CD4-positive, alpha-beta T cell treated with Interleukin-15 for 1 hour (primary cell): ENCODE results near the gene COPG1.
A peak's percentile ranks its signal among the peaks of the same experiment; 100 is the strongest.

Source experiments
- DNase-seq: peaks from one replicate; pipeline ENCODE4 v3.0.0-alpha.2; 2020

Gene COPG1

DNA sequence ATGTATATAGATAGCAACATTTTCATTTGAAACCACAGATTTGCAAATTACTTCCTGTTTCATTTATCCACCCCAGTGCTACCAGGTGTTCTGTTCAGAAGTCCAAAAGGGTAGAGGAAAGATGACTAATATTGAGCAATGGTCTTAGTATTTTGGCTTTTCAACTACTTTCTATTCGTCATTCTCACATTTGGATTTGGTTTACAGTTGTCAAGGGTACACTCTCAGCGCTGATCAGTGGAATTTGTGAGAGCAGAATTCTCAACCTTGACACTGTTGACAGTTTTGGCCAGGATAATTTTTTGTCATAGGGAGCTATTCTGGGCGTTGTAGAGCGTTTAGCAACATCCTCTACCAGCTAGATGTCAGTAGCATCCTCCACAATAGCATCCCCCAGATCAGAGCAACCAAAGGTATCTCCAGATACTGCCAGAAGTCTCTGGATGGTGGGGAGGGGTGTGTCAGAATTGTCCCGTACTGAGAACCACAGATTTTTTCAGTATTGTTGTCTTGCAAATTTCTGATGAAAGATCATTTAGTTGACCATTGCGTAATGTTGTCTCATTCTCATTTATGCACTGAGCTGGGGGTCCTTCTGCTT lies 33.4 kb downstream of the COPG1 start:
- DNase-seq: no peak

DNA sequence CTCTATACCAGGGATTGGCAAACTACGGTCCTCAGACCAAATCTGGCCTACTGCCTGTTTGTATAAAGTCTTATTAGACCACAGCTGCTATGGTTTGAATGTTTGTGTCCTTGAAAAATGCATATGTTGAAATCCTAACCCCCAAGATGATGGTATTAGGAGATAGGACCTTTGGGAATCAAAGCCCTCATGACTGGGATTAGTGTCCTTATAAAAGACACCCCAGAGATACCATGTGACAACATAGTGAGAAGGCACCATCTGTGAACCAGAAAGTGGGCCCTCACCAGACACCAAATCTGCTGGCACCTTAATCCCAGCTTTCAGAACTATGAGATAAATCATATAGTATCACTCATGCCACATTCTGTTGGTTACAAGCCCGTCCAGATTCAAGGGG lies 36.7 kb downstream of the COPG1 start:
- no peak for DNase-seq

DNA sequence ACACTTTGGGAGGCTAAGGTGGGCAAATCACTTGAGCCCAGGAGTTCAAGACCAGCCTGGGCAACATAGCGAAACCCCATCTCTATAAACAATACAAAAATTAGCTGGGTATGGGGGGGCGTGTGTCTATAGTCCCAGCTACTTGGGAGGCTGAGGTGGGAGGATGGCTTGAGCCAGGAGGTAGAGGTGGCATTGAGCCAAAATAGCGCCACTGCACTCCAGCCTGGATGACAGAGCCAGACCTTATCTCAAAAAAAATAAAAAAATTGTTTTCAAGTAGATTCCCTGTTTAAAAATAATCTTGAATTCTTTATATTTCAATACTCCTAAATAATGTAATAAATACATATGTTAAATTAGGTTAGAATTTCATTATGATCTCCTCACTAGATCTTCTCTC lies 39.0 kb downstream of the COPG1 start:
- DNase-seq: no peak

DNA sequence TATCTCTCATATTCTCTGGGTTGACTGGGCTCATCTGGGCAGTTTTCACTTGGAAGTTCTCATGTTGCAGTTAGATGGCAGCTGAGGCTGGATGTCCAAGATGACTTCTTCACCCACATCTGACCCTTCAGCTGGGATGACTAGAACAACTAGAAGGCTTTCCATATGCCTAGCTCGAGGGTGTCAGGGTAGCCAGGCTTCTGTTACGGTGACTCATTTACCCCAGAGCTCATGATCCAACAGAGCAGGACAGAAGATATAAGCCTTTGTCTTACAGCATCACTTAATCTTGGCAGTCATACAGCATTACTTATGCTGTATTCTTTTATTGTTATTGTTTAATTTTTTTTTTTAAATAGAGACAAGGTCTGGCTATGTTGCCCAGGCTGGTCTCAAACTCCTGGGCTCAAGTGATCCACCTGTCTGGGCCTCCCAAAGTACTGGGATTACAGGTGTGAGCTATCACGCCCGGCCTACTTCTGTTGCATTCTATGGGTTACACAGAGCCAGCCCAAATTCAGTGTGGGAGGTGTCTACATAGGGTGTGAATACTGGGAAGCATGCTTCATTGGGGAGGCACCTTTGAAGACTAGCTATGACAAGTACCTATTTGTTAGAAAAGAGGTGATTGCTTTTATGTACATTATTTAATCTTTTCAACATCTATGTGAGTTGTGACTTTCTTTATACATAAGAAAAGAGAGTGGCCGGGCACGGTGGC lies 40.0 kb downstream of the COPG1 start:
- no peak for DNase-seq

DNA sequence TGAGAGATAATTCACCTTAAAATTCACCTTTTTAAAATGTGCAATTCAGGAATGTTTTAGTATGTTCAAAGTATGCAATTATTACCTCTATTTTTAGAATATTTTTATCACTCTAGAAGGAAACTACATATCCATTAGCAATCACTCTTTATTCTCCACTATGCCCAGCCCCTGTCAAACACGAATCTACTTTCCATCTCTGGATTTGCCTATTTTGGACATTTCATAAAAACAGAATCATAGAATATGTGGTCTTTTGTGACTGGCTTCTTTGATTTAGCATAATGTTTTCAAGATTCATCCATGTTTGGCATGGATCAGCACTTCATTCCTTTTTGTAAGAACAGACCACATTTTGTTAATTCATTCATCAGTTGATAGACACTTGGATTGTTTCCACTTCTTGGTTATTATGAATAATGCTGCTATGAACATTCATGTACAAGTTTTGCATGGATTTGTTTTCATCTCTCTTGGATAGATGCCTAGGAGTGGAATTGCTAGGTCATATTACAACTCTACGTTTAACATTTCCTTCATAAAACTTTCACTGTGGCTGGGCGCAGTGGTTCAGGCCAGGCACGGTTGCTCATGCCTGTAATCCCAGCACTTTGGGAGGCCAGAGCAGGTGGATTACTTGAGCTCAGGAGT lies 42.0 kb downstream of the COPG1 start:
- no peak for DNase-seq

DNA sequence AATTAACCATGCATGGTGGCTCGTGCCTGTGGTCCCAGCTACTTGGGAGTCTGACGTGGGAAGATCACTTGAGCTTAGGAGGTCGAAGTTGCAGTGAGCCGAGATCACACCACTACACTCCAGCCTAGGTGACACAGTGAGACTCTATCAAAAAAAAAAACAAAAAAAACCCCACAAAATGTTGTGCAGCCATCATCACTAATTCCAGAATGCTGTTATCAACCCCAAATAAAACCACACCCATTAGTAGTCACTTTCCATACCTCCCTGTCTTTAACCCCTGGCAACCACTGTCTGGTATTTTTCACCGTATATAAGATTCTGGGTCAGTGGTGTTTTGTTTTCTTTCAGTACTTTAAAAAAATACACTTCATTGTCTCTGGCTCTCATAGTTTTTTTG lies 45.9 kb downstream of the COPG1 start:
- DNase-seq: no peak

DNA sequence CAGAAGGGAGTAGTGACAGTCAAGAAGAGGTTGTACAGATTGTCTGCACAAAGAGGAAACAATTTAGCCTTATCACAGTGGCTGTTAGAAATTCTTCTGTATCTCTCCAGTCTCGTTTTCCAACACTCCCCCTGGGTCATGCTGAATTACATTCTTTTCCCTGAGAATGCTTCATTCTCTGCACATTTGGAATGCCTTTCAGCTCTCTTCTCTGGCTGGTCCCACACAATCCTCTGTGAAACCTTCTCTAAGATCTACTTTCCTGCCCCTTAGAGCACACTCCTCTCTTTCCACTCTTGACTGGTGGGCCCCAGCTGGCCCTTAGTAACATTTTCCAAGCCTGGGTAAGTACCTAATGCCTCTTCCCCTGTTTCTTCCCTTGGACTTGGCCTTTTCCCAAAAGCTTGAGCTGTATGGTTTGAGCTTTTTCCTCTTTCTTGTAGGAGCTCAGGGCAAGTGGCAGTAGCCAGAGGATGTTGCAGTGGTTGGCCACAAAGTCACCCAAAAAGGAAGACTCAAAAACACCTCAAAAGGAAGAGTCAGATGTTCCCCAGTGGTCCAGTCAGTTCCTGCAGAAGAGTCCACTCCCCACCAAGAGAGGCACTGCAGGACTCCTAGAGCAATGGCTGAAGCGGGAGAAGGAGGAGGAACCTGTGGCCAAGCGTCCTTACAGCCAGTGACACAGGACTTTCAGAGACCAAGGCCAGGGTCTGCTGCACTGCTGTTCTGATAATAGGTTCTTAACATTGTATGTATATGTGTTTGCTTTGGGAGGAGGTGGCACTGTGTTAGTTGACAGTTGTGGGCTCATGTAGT lies 54.9 kb downstream of the COPG1 start:
- DNase-seq: no peak

DNA sequence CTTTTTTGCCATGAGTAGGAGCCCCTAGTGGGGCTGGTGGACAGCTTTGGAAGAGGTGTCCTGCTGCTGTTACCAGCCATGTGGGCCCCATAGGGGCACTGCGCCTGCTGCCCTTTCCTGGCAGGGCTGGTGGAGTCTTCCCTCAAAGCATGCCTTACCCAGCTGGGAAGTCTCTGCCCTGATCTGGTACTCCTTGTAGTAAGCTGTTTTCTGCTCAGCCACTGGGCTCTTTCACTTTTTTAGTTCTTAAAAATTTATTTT lies 55.5 kb downstream of the COPG1 start:
- DNase-seq: no peak

DNA sequence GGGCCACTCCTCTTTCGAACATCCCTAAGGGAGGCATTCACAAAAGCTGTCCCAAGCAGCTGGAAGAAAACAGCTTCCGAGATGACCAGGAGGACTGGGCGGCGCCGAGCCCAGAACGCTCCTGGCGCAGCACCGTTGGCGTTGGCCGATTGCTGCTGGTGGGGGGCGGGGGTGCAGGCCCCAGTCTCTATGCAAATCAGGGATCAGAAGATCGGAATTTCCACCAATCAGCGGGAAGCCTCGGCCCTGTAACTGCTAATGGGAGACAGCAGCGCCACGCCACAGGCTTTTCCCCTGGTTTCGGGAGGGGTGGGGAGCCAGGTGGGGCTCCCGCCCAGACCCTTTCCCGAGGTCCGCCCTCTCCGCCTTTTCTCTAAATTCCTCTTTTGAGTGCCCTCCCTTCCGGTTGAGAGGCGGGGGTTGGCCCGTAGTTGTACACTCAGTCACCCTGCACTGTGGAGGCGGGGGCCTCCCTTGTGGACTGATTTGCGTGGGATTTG lies 56.2 kb downstream of the COPG1 start:
- peak; percentile 54 for DNase-seq

DNA sequence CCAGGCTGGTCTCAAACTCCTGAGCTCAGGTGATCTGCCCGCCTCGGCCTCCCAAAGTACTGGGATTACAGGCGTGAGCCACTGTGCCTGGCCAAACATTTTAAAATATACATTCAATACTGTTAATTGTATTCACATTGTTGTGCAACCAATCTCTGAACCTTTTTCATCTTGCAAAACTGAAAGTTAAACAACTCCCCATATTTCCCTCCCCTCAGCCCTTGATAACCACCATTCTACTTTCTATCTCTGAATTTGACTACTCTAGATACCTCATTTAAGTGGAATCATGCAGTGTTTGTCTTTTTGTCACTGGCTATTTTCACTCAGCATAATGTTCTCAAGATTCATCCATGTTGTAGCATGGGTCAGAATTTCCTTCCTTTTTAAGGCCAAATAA lies 59.2 kb downstream of the COPG1 start:
- no peak for DNase-seq

DNA sequence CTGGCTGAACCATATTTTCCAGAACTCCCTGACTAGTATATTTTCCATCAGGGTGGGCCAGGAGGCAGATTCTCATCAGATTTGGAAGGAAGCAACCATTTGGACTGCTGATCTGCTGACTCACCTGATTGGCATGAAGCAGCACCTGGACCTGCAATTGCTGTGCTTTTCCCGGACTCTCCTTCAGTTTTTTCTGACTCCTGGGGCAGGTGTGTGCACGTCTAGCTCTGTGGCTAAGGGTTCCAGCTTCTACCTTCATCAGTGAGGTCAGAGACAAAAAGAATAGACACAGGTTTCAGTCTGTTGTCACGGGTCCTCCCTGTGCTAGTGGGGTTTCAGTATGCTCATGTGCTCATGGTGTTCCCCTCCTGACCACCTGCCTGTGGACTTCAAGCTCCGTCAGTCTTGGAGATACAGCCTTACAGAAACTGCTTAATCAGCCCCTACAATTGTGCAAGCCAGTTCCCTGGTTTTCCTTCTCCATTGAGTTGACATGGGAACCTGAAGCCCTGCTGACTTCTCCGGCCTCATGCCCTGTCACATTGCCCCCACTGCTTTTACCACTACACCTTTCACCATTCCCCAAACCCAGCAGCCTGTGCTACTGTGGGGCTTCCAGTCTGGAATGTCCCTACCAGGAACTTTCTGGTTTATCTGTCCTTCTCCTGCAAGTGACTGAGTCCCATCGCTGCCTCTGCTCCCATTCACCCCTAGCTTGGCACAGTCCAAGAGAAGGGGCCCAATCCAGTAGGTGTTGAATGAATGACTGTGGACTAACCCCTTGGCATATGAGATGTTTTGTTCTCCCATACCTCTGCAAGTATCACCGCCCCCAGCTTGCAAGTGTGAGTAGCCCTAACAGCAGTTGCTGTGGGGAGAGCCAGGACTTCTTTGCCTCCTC lies 61.0 kb downstream of the COPG1 start:
- no peak for DNase-seq

DNA sequence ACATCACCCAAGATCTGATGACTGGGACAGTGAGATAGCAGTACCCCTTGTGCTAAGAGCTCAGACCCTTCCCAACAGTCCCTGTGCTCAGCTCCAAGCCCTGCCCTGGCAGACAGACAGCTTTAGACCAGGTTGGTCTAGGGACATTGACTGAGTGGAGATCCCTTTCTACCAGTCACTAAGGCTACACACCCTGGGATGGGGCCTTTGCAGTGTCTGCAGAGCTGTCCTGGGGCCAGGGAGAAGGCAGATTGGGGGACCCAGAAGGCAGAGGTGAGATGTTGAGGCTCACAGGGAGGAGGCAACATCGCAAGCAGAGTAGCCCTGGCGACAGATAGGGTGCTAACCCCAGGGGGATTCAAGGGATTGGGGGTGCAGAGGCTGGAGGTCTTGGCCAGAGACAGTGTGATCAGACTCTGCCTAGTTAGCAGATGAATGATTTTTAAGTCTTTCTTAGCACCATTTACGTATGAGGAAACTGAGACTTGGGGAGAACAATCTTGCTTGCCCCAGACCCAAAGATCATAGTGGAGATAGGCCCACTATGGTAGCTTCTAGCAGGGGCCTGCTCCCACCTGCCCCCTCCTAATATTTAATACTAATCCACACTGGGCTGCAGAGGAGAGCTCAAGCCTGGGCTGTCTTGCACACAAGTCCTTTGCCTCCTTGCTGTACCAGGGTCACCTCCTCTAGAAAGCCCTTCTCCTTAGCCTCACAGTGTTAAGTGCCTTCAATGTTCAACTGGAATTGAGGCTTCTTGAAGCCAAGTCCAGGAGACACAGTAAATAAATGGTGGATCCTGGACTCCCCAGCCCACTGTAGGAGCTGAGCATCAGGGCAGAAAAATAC lies 61.9 kb downstream of the COPG1 start:
- no peak for DNase-seq

DNA sequence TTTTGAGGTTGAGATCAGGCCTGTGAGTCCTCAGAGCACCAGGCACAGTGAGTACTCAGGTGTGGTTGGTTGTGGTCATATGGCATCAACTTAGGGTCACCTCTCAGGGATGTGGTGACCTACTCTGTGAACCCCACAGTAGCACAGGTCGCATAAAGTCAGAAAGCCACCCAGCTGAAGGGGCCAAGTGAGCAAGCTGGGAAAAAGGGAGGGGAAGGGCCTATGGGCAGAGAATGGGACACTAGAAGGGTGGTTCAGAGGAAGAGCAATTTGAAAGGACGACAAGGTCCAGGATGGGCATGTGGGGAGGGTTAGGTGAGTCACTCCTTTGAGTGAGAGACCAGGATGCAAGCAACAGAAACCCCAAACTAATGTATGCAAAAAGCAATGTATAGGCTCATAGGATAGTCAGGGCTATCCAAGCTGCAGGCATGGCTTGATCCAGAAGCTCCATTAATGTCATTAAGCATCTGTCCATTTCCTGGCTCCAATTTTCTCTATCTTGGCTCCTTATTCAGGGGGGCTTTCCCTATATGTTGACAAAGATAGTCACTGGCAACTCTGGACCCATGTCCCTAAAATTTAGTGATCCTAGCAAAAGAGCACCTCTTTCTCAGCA lies 62.7 kb downstream of the COPG1 start:
- DNase-seq: no peak

DNA sequence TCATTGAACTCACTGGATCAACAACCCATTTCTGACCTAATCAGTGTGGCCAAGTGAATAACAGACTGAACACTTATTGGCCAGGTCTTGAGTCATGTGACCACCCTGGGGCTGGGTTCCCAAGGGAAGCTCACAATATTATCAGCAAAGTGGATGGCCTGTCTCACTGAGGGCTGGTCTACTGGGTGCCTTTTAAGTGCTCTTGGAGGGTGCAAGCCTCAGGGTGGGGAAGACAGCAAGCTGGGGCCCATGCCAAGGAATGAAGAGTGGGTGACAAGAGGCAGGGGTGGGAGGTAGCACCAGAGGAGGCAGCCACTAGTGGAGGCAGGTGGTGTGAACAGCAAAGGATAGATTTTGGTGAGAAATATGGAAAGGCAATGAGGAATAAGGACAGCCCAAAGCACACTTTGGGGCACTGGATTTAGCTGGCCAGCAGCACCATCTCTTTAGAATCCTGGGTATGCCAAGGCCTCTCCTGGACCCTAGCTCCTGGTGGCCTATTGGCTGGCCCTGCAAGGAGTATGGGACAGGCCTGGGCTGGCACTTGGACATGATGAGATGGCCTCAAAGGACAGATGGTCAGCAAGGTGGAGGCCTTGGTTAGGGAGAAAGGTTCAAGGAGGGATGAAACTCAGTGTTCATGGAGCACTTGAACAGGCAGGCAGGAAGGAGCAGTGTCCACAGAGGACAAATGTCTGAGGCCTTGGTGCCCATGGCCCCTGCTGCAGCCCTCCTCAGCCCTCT lies 63.4 kb downstream of the COPG1 start:
- DNase-seq: no peak

DNA sequence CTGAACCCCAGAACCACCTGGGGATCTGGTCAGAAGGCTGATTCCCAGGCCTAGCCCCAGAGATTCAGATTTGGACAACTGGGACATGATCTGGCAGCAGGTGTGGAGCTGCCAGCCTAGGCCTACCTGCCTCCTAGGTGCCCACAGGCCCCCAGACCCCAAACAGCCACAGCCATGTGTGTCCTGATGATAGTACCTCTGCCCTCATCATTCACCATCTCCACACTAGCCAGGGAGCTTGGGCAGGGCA lies 63.9 kb downstream of the COPG1 start:
- DNase-seq: no peak

DNA sequence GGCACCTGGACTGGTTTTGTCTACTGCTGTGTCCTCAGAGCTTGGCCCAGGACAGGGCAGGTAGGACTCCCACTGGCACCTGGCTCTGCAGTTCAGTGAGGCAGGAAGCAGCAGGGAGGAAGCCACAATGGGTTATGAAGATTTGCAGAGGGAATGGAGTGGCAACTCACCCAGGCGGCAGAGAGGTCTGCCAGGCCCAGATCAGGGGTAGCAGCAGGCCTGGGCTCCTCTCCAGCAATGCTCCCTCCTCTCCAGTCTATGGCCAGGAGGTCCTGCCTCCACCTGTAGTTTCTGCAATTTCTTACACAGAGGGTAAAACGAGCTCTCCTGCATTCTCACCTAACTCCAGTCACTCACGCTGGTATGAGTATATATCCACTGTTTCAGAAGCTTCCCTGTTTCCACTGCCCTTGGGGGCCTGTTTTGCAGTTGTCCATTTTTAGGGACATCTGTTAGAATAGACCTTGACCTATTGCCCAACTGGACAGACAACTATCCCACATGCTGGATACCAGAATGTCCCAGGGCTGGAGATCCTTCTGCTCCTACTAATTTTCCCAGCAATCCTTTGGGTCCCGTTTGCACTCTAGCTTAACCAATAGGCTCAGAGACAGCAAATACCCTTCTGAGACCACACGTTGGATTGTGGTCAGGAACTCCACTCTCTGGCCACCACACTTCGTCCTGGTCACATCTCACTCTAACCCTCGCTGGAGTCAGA lies 64.4 kb downstream of the COPG1 start:
- no peak for DNase-seq

DNA sequence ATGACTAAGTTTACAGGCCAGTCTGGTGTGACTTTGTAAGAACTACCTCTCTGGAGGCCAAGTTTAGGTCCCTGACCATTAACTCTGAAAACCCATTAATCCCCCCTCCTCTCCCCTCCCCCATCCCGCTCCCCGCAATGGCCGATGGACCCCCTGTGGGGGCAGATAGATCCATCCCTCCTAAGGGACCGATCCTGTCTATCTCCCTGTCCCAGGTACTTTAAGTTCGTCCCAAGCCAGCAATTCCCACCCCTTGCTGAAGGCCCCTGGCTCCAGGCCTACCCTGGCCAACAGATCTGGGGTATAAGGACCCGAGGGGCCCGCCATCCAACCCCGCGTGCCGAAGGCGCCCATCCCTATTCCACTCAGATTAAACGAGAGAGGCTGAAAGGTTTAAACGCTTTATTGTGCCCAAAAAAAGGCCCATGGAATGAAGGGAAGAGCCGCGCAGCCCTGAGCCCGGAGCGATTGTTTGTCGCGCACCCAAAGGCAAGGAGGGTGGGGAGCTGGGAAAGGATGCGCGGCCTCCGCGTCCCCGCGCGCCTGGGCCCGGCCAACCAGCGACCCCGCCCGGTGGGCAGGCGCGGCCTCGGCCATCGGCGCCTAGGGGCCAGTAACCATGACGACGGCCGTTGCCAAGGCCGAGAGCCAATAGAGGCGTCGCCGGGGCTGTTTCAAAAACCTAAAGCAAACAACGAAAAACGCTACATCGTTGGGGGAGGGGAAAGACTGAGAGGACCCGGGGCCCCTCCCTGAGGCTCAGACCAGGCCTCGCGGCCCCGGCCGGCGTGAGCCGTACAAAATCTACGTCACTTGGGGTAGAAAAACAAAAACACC lies 65.2 kb downstream of the COPG1 start:
- peak; percentile 77 for DNase-seq

DNA sequence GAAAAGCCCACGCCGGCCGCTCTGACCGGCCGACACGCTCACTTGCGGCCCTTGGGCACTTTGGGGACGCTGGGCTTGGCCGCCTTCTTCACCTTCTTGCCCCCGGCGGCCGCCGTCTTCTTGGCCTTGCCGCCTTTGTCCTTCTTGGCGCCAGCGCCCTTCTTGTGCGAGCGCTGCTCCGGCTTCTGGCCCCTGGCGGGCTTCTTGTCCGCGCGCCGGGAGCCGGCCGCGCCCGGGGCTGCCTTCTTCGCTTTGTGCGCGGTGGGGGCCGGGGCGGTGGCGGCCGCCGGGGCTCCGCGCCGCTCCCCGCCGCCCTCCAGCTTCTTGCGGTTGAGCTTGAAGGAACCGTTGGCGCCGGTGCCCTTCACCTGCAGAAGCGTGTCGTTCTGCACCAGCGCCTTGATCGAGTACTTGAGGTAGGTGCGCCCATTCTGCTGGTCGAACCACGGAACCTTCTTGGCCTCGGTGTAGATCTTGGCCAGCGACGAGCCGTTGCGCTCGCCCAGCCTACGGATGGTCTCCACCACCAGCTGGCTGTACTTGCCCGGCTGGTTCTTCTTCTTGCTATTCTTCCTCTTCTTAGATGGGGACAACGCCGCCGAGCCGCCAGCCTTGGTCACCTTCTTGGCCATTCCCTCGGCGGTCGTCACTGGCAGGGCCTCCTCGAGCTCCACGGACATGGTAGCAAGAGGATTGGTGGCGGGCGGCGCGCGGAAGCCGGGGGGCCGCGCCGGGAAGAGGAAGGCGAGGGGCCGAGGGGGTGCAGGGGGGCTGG lies 66.0 kb downstream of the COPG1 start:
- DNase-seq: peak; percentile 45

DNA sequence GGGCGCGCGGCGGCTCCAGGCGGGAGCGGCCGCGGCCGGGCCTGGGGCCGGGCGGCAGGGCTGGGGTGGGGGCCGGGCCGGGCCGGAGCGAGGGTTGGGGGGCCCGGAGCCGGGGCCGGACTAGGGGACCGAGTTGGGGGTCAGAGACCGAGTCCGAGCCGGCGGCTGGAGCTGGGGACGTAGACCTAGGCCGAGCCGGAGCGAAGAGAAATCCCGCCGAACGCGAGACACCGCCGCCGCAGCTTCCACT lies 66.5 kb downstream of the COPG1 start:
- no peak for DNase-seq
